GM23338 (cell line): ENCODE results near the gene PTN. TPM values are rescaled to one million over a fixed set of nuclear protein-coding genes. Genes with fewer than 3 reads are reported as not detected.

Experiments used
- ATAC-seq: fragments of 200-7000 bp; cut with Tn5 transposase; 3 replicates; pipeline ENCODE4 v1.9.1; 2020
- DNase-seq: peaks from one replicate; pipeline ENCODE4 v3.0.0-alpha.2; 2015; ENCODE audit warnings: low spot score
- H2AFZ ChIP-seq: fragments of 200-600 bp; sonication (generic); 2 replicates; pipeline ENCODE4 v1.8.0; 2016; ENCODE audit warnings: antibody characterized with exemption, mild to moderate bottlenecking, moderate library complexity
- H3F3A ChIP-seq: fragments of 200-600 bp; sonication (generic); replicated peaks from 2 replicates; pipeline ENCODE4 v1.8.0; 2017; ENCODE audit warnings: antibody characterized with exemption, mixed run types, low read depth
- H3K27ac ChIP-seq: fragments of 200-600 bp; sonication (generic); 2 replicates; pipeline ENCODE4 v1.6.1; 2016; ENCODE audit warnings: low read depth
- H3K27me3 ChIP-seq: fragments of 200-600 bp; sonication (generic); 2 replicates; pipeline ENCODE4 v1.8.0; 2016; ENCODE audit warnings: mild to moderate bottlenecking, mixed run types, moderate library complexity; ENCODE audit not compliant: insufficient read depth
- H3K36me3 ChIP-seq: fragments of 200-600 bp; sonication (generic); 2 replicates; pipeline ENCODE4 v1.8.0; 2016; ENCODE audit warnings: mild to moderate bottlenecking; ENCODE audit not compliant: insufficient read depth
- H3K4me1 ChIP-seq: fragments of 200-600 bp; sonication (generic); 2 replicates; pipeline ENCODE4 v1.8.0; 2016; ENCODE audit warnings: mild to moderate bottlenecking, moderate library complexity; ENCODE audit not compliant: insufficient read depth
- H3K4me2 ChIP-seq: fragments of 200-600 bp; sonication (generic); 2 replicates; pipeline ENCODE4 v1.7.1; 2017; ENCODE audit warnings: mixed run types
- H3K4me3 ChIP-seq: fragments of 200-600 bp; sonication (generic); 2 replicates; pipeline ENCODE4 v1.6.1; 2016; ENCODE audit warnings: mixed run types
- H3K79me2 ChIP-seq: fragments of 200-600 bp; sonication (generic); replicated peaks from 2 replicates; pipeline ENCODE4 v1.8.0; 2017; ENCODE audit warnings: mild to moderate bottlenecking; ENCODE audit not compliant: insufficient read depth
- H3K9me2 ChIP-seq: fragments of 200-600 bp; sonication (generic); 2 replicates; pipeline ENCODE4 v1.8.0; 2017; ENCODE audit not compliant: insufficient read depth
- H4K20me1 ChIP-seq: fragments of 200-600 bp; sonication (generic); replicated peaks from 2 replicates; pipeline ENCODE4 v1.8.0; 2017; ENCODE audit warnings: mild to moderate bottlenecking; ENCODE audit not compliant: insufficient read depth
- H3K27ac Mint-ChIP-seq: 2 replicates; pipeline ENCODE4 v1.8.0; 2020; ENCODE audit warnings: inconsistent platforms, mild to moderate bottlenecking, moderate library complexity, mixed read lengths
- H3K27me3 Mint-ChIP-seq: 3 replicates; pipeline ENCODE4 v1.8.0; 2022; ENCODE audit warnings: low read depth, mild to moderate bottlenecking, moderate library complexity, mixed read lengths, inconsistent platforms; ENCODE audit not compliant: insufficient read depth, poor library complexity
- H3K36me3 Mint-ChIP-seq: 3 replicates; pipeline ENCODE4 v1.8.0; 2021; ENCODE audit warnings: low read depth, mild to moderate bottlenecking, inconsistent platforms, moderate library complexity, mixed read lengths
- H3K4me1 Mint-ChIP-seq: 3 replicates; pipeline ENCODE4 v1.8.0; 2020; ENCODE audit warnings: mild to moderate bottlenecking, inconsistent platforms, mixed read lengths
- H3K4me3 Mint-ChIP-seq: 3 replicates; pipeline ENCODE4 v1.8.0; 2021; ENCODE audit warnings: moderate library complexity, mild to moderate bottlenecking, inconsistent platforms, mixed read lengths
- H3K9me3 Mint-ChIP-seq: 3 replicates; pipeline ENCODE4 v1.8.0; 2020; ENCODE audit warnings: moderate library complexity, mild to moderate bottlenecking, inconsistent platforms, mixed read lengths
- CREB1 ChIP-seq: fragments of 250-450 bp; sonication (Bioruptor Pico); IDR thresholded peaks from 2 replicates; pipeline ENCODE4 v1.5.0; 2020; ENCODE audit warnings: low read depth, mild to moderate bottlenecking, moderate library complexity
- NANOG ChIP-seq: IDR thresholded peaks from 2 replicates; pipeline ENCODE4 v1.6.1; 2016; ENCODE audit warnings: antibody characterized with exemption, borderline replicate concordance
- ZNF114 ChIP-seq: fragments of 250-450 bp; sonication (Bioruptor Pico); IDR thresholded peaks from 2 replicates; pipeline ENCODE4 v1.5.0; 2020; ENCODE audit warnings: mild to moderate bottlenecking, moderate library complexity
- ZNF331 ChIP-seq: fragments of 250-450 bp; sonication (Bioruptor Pico); IDR thresholded peaks from 2 replicates; pipeline ENCODE4 v1.5.0; 2020; ENCODE audit warnings: low read depth, mild to moderate bottlenecking, moderate library complexity
- ZNF462 ChIP-seq: fragments of 250-450 bp; sonication (Bioruptor Pico); IDR thresholded peaks from 2 replicates; pipeline ENCODE4 v1.5.0; 2020; ENCODE audit warnings: mild to moderate bottlenecking, moderate library complexity
- polyA plus RNA-seq: library from polyadenylated mRNA; unstranded; fragments of >200 nt; fragmentation: Nextera tagmentation; extraction: Ambion mirVana; gene quantifications from 2 replicates; pipeline ENCODE4 v1.2.1, GENCODE V29; 2016
- total RNA-seq: library from RNA; depleted of rRNA; stranded (reverse); fragments of >200 nt; shearing (Covaris generic); gene quantifications from 2 replicates; pipeline ENCODE4 v1.2.3, GENCODE V29; 2014

The PTN gene
- total and polyA plus RNA-seq, 2 experiments from 2014 or later, result 20.1 to 39.4 TPM

- H3K79me2 ChIP-seq, result no peaks in the 10 kb centered on the region
- peaks cover 47% of the 10 kb centered on the region for H3K4me1 Mint-ChIP-seq
Observed at GRCh38 chr7:137345799-137346449, 2.4 kb upstream of the PTN start.

More at GRCh38 chr7:137345799-137346449, 2.4 kb upstream of the PTN start:
- H3K4me2 ChIP-seq, result no peak overlapping the region
- Mint-ChIP-seq H3K4me3 (no peak overlapping the region), H3K36me3 (0 out of 3 replicates have a peak, but pooled peaks cover 3% of the 10 kb centered on the region), H3K9me3 (no peaks in the 10 kb centered on the region), H3K27ac (no peak overlapping the region), H3K27me3 (peaks cover 12% of the 10 kb centered on the region)
- peaks cover 38% of the 10 kb centered on the region for H3K4me1 ChIP-seq
- no peaks in the 10 kb centered on the region for H3F3A ChIP-seq
- no peak overlapping the region for H3K27ac ChIP-seq
- ATAC-seq (no peak), DNase-seq (peak; percentile 40)
- H4K20me1 ChIP-seq, result no peaks in the 10 kb centered on the region
- H3K4me3 ChIP-seq, result no peak overlapping the region
- peaks cover 15% of the 10 kb centered on the region for H3K27me3 ChIP-seq
- no peaks in the 10 kb centered on the region for H3K36me3 ChIP-seq
- H2AFZ ChIP-seq, result no peak overlapping the region
- 0 out of 2 replicates have a peak, but pooled peaks cover 7% of the 10 kb centered on the region for H3K9me2 ChIP-seq
- TF ChIP-seq NANOG (no peak), ZNF462 (no peak), ZNF114 (CRISPR knock-in tag) (no peak), ZNF331 (CRISPR knock-in tag) (no peak), CREB1 (no peak)
